ENCODE data around the gene ANKS1A.
"Not testable (repeated sequence)": the region's sequence is repeated elsewhere in the genome, so short reads cannot be mapped to it uniquely, and the experiment has no call there.

ANKS1A gene

DNA sequence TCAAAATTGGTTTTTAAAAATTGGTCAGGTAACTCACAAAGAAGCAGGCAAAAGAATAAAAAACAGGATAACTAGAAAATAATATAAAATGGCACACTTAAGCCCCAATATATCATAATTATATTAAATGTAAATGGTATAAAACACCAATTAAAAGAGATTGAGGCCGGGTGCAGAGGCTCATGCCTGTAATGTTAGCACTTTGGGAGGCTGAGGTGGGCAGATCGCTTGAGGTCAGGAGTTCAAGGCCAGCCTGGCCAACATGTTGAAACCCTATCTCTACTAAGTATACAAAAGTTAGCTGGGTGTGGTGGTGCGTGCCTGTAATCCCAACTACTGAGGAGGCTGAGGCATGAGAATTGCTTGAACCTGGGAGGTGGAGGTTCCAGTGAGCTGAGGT is 216.0 kb downstream of the ANKS1A start:
- no peak for DNase-seq (ENCODE audit: low read depth, low spot score)

DNA sequence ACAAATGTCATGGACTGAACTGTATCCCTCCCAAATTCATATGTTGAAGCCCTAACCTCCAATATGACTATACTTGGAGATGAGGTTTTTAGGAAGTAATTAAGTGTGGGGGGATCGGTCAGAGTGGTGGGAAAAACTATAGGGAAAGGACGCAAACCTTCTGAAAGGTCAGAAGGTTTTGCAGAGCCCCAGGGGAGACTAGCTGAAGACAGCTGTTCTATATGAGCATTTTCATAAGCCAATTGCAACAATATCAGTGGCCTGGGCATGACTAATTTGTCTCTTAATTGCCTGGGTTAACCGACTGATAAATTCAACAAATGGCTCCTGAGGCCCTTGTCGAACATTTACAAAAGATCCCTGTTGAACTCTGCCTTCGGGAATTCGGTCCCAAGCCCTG is 217.0 kb downstream of the ANKS1A start:
- DNase-seq (ENCODE audit: low read depth, low spot score), result not testable (repeated sequence)

DNA sequence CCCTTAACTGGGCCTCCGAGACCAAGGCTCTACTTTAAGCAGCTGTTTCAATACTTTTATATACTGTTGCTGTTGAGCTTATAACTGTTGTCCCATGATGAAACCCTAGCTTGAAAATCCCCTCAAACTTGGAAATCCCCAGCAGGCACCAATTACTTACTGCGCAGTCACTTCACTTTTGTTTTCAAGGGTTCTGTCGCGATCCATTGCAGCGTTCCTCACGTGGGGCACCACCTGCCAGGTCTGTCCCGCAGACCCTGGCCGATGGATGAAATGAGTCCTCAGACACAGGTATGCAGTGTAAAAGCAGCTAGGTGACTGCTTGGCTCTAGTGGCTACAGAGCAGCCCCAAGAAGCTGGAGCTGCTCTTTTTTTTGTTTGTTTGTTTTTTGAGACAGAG is 218.2 kb downstream of the ANKS1A start:
- DNase-seq (ENCODE audit: low read depth, low spot score), result not testable (repeated sequence)

DNA sequence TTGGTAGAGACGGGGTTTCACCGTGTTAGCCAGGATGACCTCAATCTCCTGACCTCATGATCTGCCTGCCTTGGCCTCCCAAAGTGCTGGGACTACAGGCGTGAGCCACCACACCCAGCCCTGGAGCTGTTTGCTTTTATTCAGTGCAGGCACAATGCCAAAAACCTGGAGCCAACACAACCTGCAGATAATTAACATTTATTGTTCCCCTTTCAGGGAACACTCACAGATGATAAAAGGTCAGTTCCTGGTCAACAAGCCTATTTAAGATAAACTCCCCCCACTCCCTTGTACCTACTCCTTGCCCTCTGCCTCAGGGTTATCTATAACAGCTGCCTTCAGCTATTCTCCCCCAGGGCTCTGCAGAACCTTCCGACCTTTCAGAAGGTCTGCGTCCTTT is 218.7 kb downstream of the ANKS1A start:
- not testable (repeated sequence) for DNase-seq (ENCODE audit: low read depth, low spot score)

DNA sequence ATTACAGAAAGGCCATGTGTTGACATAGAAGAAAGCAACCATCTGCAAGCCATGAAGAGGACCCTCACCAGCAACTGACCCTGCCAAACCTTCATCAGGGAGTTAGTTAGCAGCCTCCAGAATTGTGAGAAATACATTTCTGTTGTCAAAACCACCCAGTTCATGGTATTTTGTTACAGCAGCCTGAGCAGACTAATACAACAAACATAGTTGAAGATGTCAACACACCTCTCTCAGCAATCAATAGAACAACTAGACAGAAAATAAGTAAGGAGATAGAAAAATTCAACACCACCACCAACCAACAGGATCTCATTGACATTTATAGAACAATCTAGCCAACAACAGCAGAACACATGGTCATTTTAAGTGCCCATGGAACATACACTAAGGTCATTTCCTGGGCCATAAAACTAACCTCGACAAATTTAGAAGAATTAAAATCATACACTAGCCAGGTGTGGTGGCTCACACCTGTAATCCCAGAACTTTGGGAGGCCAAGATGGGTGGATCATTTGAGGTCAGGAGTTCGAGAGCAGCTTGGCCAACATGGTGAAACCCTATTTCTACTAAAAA is 219.3 kb downstream of the ANKS1A start:
- DNase-seq (ENCODE audit: low read depth, low spot score), result no peak

DNA sequence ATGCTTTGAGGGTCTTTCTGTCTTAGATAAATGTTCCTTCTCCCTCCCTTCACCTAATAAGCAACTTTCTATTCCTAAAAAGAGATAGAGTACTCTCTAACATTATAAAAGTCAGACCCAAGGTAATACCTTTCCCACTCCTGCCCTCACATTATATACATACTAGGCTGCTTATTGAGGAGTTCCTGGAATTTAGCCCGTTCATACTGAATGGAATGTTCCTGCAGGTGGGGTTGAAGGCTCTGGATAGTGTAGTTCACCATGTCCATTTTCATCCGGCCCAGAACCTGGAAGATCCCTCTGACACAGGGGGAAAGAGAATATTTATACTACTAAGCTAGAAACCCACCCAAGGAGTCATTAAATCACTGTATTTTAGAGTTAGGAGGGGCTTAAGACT is 231.7 kb downstream of the ANKS1A start:
- DNase-seq (ENCODE audit: low read depth, low spot score), result no peak

DNA sequence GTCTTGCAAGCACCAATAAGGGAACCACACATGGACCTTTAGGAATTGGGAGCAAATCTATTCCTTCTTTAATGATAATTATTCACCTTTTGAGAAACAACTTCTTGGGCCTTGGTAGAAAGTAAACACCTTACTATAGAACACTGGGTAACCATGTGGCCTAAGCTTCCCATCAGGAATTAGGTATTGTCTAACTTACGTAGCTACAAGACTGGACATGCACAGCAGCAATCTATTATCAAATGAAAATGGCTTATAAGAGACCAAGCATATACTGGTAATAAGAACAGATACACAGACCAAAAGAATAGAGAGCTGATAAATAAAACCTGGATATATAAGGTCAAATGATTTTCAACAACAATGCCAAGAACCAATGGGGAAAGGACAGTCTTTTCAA is 235.3 kb downstream of the ANKS1A start:
- DNase-seq (ENCODE audit: low read depth, low spot score), result no peak

DNA sequence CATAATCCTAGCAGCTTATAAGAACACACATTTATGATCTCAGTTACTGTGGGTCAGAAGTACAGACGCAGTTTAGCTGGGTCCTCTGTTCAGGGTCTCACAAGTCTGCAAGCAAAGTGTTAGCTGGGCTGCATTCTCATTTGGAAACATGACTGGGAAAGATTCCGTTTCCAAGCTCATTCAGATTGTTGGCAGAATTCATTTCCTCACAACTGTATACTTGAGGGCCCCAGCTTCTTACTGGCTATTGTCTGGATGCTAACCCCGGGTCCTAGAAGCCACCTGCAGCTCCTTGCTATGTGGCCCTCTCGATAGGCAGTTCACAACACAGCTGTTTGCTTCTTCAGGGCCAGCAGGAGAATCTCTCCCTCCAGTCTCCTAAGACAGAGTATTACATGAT is 239.0 kb downstream of the ANKS1A start:
- DNase-seq (ENCODE audit: low read depth, low spot score), result no peak

DNA sequence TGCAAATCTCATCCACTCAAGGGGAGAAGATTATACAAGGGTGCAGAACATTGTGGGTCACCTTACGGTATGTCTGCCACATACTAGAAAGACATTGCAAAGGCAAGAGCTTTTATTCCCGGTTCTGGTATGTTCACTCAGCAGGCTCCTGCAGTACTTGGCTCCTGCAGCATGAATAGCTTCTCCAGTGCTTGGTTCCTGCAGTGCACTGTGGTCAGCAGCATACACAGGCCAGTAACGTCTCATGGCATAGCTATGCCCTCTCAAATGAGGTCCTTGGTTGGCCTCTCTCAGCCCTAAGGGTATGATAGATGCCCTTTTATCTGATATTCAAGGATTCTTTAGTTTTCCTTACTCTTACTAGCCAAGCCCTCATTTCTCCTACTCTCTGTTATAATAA is 239.4 kb downstream of the ANKS1A start:
- peak; percentile 73 for DNase-seq (ENCODE audit: low read depth, low spot score)

DNA sequence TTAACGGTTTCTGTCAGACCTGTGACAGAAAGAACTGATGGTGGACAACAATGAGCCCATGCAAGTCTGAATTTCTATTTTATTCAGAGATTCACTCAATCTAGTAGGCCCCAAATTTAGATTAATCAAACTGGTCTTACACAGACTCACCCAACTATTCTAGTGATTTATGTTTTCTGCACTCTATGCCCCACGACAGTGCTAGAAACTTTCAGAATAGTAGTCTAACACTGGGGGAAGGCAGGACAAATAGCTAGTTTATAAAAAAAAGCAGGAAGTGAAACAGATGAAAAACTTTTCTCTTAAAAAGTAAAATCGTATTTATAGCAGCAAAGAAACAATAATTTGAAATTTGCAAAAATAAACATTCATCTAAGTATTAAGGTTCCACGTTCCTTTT is 247.1 kb downstream of the ANKS1A start:
- no peak for DNase-seq (ENCODE audit: low read depth, low spot score)

DNA sequence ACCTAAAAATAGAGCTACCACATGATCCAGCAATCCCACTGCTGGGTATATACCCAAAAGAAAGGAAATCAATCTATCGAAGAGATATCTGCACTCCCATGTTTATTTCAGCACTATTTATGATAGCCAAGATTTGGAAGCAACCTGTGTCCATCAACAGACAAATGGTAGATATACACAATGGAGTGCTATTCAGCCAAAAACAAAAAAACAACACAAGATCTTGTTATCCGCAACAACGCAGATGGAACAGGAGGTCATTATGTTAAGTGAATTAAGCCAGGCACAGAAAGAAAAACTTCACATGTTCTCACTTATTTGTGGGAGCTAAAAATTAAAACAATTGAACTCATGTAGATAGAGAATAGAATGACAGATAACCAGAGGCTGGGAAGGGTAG is 249.1 kb downstream of the ANKS1A start:
- DNase-seq (ENCODE audit: low read depth, low spot score), result not testable (repeated sequence)

DNA sequence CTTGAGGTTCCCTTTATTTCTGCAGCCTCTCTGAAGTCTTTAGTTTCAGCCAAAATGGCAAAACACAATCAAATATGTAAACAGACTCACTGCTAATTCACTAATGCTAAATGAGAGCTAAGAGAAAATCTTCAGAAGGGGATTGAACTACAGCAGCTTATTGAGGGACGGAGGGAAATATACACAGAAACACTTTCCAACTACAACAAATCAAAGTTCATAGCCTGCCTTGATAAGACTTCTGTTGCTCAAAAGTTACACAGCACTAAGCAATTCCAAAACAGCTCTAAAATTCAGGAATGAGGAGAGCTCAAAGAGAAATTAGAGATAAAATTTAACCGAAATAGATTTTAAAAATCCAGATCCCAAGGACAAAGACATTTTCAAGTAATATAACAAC is 250.4 kb downstream of the ANKS1A start:
- no peak for DNase-seq (ENCODE audit: low read depth, low spot score)

DNA sequence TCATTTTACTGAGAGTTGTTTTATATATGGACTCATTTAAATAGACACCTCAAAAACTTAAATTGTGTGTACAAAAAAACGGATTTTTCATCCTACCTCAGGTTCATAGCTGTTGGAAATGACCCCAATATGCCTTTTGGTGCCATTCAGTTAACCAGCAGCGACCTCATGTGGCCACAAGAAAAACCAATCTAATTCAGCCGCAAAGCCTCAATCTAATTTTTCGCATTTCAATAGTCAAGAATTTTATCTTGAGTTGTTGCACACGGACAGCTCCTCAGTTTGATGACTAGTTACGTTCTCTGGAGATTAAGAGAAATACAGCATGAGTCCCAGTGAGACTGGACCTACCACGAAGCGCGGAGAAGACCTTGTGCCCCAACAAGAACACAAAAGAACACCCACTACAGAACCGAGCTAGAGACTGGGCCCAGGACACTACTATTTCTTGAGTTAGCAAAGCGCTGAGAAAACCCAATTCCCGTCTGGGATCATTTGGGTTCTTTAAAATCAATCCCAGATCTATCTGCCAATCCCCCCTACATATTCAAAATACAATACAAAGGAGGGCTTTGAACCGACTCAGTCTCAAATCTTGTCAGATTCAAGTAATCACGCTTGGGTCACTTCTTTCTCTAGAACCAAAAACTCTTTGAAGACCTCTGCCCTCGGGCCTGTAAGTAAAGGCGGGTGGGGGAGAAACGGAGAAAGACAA is 251.0 kb downstream of the ANKS1A start:
- DNase-seq (ENCODE audit: low read depth, low spot score), result peak; percentile 85

DNA sequence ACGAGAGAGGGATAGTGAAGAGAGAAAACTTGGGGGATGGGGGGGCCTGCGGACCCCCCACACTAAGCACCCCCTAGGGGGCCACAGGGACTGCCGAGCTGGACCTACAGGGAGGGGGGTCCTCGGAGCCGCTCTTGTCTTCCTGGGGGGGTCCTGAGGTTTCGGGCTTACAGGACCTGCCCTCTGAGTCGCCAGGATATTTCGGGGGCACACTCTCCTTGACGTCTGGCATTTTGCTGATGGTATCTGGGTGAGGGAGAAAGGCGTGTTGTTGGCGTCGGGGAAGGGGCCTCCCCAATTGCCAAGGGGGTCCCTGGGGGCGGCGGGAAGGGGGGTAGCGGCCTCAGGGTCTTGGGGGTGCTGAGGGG is 251.6 kb downstream of the ANKS1A start:
- DNase-seq (ENCODE audit: low read depth, low spot score), result no peak

Data from astrocyte of the hippocampus (primary cell).